Measurements from ENCODE around the gene PLB1. TPM values are rescaled to one million over a fixed set of nuclear protein-coding genes. Genes with fewer than 3 reads are reported as not detected.

The PLB1 gene
- total RNA-seq, 1 experiment from 2014 or later, result 0.91 TPM

- no peak for DNase-seq (ENCODE audit: unreplicated experiment)
- Mint-ChIP-seq H3K4me1 (ENCODE audit: insufficient read depth, unreplicated experiment) (peaks cover 16% of the 10 kb centered on the region), H3K9me3 (ENCODE audit: unreplicated experiment) (no peaks in the 10 kb centered on the region), H3K36me3 (ENCODE audit: insufficient read depth, unreplicated experiment) (no peaks in the 10 kb centered on the region), H3K27ac (ENCODE audit: low read depth, unreplicated experiment) (peak overlapping the region; percentile 79), H3K27me3 (ENCODE audit: insufficient read depth, unreplicated experiment) (no peaks in the 10 kb centered on the region), H3K4me3 (ENCODE audit: unreplicated experiment) (no peak overlapping the region)
- intact Hi-C loops (cut with micrococcal nuclease), result no loop called here
- ChIA-PET POLR2A (interaction anchor here (0.7 kb wide), 1 partner anchor 121 kb away, joined by 3 read pairs; no protein-coding TSS in a partner anchor), CTCF (interaction anchor here (0.6 to 1.3 kb wide), 2 partner anchors 9 to 10 kb away, joined by 3 to 4 read pairs; no protein-coding TSS in a partner anchor)
- BruUV-seq (replicated peaks), result no TSS peak
- TF ChIP-seq, protein P1, sequence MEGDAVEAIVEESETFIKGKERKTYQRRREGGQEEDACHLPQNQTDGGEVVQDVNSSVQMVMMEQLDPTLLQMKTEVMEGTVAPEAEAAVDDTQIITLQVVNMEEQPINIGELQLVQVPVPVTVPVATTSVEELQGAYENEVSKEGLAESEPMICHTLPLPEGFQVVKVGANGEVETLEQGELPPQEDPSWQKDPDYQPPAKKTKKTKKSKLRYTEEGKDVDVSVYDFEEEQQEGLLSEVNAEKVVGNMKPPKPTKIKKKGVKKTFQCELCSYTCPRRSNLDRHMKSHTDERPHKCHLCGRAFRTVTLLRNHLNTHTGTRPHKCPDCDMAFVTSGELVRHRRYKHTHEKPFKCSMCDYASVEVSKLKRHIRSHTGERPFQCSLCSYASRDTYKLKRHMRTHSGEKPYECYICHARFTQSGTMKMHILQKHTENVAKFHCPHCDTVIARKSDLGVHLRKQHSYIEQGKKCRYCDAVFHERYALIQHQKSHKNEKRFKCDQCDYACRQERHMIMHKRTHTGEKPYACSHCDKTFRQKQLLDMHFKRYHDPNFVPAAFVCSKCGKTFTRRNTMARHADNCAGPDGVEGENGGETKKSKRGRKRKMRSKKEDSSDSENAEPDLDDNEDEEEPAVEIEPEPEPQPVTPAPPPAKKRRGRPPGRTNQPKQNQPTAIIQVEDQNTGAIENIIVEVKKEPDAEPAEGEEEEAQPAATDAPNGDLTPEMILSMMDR (IDR thresholded peaks at IDR 0.05; ENCODE audit: unreplicated experiment), result no peak
These were observed 137.3 kb downstream of the PLB1 start for GRCh38 chr2:28633204-28633603.

DNA sequence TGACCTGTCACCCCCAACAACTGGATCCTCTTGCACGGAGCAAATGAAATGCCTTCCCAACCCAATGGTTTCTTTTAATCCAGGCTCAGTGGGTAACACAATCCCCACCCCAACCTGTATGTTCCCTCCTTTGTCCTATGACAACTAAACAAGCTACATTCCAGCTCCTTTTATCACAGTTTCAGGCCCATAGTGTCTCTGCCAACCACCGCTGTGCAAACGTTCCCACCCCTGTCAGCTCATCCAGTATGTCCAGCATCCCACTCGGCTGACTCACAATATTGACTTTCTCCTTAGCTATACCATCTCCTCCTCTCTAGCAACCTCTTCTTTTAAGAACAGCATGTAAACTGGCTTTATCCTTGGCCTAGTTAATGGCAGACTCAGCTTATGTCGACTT, 137.9 kb downstream of the PLB1 start:
- H3K36me3 Mint-ChIP-seq (ENCODE audit: insufficient read depth, unreplicated experiment), result no peaks in the 10 kb centered on the region
- intact Hi-C loops (cut with micrococcal nuclease), result no loop called here
- CTCF ChIA-PET, result interaction anchor here (0.6 to 1.3 kb wide), 3 partner anchors 9 to 39 kb away, joined by 3 to 4 read pairs (median 4); no protein-coding TSS in a partner anchor
- no peaks in the 10 kb centered on the region for H3K9me3 Mint-ChIP-seq (ENCODE audit: unreplicated experiment)
- no peaks in the 10 kb centered on the region for H3K27me3 Mint-ChIP-seq (ENCODE audit: insufficient read depth, unreplicated experiment)
- H3K27ac Mint-ChIP-seq (ENCODE audit: low read depth, unreplicated experiment), result peak overlapping the region; percentile 79
- H3K4me1 Mint-ChIP-seq (ENCODE audit: insufficient read depth, unreplicated experiment), result peaks cover 17% of the 10 kb centered on the region
- no peak for DNase-seq (ENCODE audit: unreplicated experiment)
- no peak overlapping the region for H3K4me3 Mint-ChIP-seq (ENCODE audit: unreplicated experiment)
- POLR2A ChIA-PET, result interaction anchor here (0.5 to 1.2 kb wide), 4 partner anchors 10 to 121 kb away, joined by 3 read pairs; no protein-coding TSS in a partner anchor
- TF ChIP-seq, protein P1 (IDR thresholded peaks at IDR 0.05; ENCODE audit: unreplicated experiment), result no peak
- no TSS peak for BruUV-seq (replicated peaks)

DNA sequence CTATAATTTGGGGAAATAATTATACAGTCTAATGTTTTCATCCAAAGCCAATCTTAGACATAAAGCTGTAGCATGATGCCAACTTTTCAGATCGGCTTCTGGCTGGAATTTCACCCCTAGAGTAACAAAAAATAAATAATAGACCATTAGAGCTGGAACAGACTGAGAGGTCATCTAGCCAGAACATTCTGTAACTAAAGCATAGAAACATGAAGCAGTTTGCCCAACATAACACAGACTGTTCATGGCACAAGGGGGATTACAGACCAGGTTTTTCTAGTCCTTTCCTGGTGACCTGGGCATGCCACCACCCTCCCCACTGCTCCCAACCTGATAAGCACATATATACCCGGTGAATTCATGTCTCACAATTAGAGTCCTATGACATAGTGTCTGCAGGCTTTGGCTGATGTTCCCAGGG, 139.3 kb downstream of the PLB1 start:
- TF ChIP-seq, protein P1 (IDR thresholded peaks at IDR 0.05; ENCODE audit: unreplicated experiment), result no peak
- no peak for DNase-seq (ENCODE audit: unreplicated experiment)
- intact Hi-C loops (cut with micrococcal nuclease), result no loop called here
- ChIA-PET POLR2A (interaction anchor here (0.9 kb wide), 1 partner anchor 14 kb away, joined by 6 read pairs; no protein-coding TSS in a partner anchor), CTCF (interaction anchor here (0.6 kb wide), 1 partner anchor 99 kb away, joined by 4 read pairs; no protein-coding TSS in a partner anchor)
- Mint-ChIP-seq H3K4me3 (ENCODE audit: unreplicated experiment) (no peak overlapping the region), H3K4me1 (ENCODE audit: insufficient read depth, unreplicated experiment) (peaks cover 31% of the 10 kb centered on the region), H3K36me3 (ENCODE audit: insufficient read depth, unreplicated experiment) (no peaks in the 10 kb centered on the region), H3K27me3 (ENCODE audit: insufficient read depth, unreplicated experiment) (no peaks in the 10 kb centered on the region), H3K27ac (ENCODE audit: low read depth, unreplicated experiment) (peak overlapping the region; percentile 20), H3K9me3 (ENCODE audit: unreplicated experiment) (no peaks in the 10 kb centered on the region)
- BruUV-seq (replicated peaks), result no TSS peak

GRCh38 chr2:28636491-28636890, 140.6 kb downstream of the PLB1 start:
- H3K9me3 Mint-ChIP-seq (ENCODE audit: unreplicated experiment), result no peaks in the 10 kb centered on the region
- no peaks in the 10 kb centered on the region for H3K27me3 Mint-ChIP-seq (ENCODE audit: insufficient read depth, unreplicated experiment)
- no TSS peak for BruUV-seq (replicated peaks)
- H3K4me1 Mint-ChIP-seq (ENCODE audit: insufficient read depth, unreplicated experiment), result peaks cover 31% of the 10 kb centered on the region
- TF ChIP-seq, protein P1 (IDR thresholded peaks at IDR 0.05; ENCODE audit: unreplicated experiment), result no peak
- H3K36me3 Mint-ChIP-seq (ENCODE audit: insufficient read depth, unreplicated experiment), result no peaks in the 10 kb centered on the region
- no peak overlapping the region for H3K4me3 Mint-ChIP-seq (ENCODE audit: unreplicated experiment)
- CTCF ChIA-PET, result no interaction called here
- no peak for DNase-seq (ENCODE audit: unreplicated experiment)
- POLR2A ChIA-PET, result interaction anchor here (0.6 kb wide), 2 partner anchors 10 to 837 kb away, joined by 3 read pairs; no protein-coding TSS in a partner anchor
- intact Hi-C loops (cut with micrococcal nuclease), result no loop called here
- H3K27ac Mint-ChIP-seq (ENCODE audit: low read depth, unreplicated experiment), result peak overlapping the region; percentile 65
